IMR-90 (cell line): ENCODE data around the gene SRGAP3. TPM values are rescaled to one million over a fixed set of nuclear protein-coding genes. Genes with fewer than 3 reads are reported as not detected.

Experiments
- ATAC-seq: fragments of 200-7000 bp; cut with Tn5 transposase; 2 replicates; pipeline ENCODE4 v1.9.1; 2020; ENCODE audit warnings: low read depth, mild to moderate bottlenecking, moderate library complexity
- BruUV-seq: library from RNA; stranded (reverse); fragments of 400-500 nt; replicated peaks from 2 replicates; lab custom pipeline; 2021; lab: Mats Ljungman, UMichigan
- CTCF ChIA-PET: fragments of 300-600 bp; formaldehyde crosslinking; extraction: SDS; loops from one replicate; lab custom pipeline; 2021; ENCODE audit warnings: antibody characterized with exemption; lab: Yijun Ruan, JAX
- POLR2A ChIA-PET: fragments of 300-600 bp; sonication (Branson Sonifier 250); formaldehyde crosslinking; loops from one replicate; lab custom pipeline; 2022; ENCODE audit warnings: antibody characterized with exemption; ENCODE audit not compliant: unreplicated experiment; lab: Charles Lee
- DNase-seq: peaks from one replicate; pipeline ENCODE4 v3.0.0; 2013
- H2AFZ ChIP-seq: replicated peaks from 2 replicates; pipeline ENCODE3; 2013; ENCODE audit warnings: low read length, mild to moderate bottlenecking; ENCODE audit not compliant: poor library complexity
- H2AK5ac ChIP-seq: 2 replicates; pipeline ENCODE4 v1.6.1; 2013; ENCODE audit warnings: low read depth, low read length, inconsistent platforms
- H2AK9ac ChIP-seq: replicated peaks from 2 replicates; pipeline ENCODE3; 2013; ENCODE audit warnings: mild to moderate bottlenecking, low read depth, low read length, moderate library complexity; ENCODE audit not compliant: poor library complexity
- H2BK120ac ChIP-seq: 2 replicates; pipeline ENCODE4 v1.6.1; 2013; ENCODE audit warnings: low read depth, low read length, inconsistent platforms
- H2BK15ac ChIP-seq: 3 replicates; pipeline ENCODE4 v1.6.1; 2013; ENCODE audit warnings: low read depth, low read length, inconsistent platforms
- H2BK20ac ChIP-seq: 2 replicates; pipeline ENCODE4 v1.6.1; 2013; ENCODE audit warnings: low read depth, mild to moderate bottlenecking, inconsistent platforms, low read length, moderate library complexity
- H2BK5ac ChIP-seq: 2 replicates; pipeline ENCODE4 v1.6.1; 2013; ENCODE audit warnings: mild to moderate bottlenecking, low read depth, low read length, inconsistent platforms; ENCODE audit not compliant: poor library complexity, severe bottlenecking
- H3K14ac ChIP-seq: replicated peaks from 2 replicates; pipeline ENCODE4 v1.6.1; 2013; ENCODE audit warnings: low read depth, low read length, inconsistent platforms
- H3K18ac ChIP-seq: 2 replicates; pipeline ENCODE4 v1.6.1; 2013; ENCODE audit warnings: low read depth, low read length, control low read depth
- H3K23ac ChIP-seq: 2 replicates; pipeline ENCODE4 v1.6.1; 2013; ENCODE audit warnings: low read depth, low read length, inconsistent platforms
- H3K27ac ChIP-seq: 2 replicates; pipeline ENCODE4 v1.5.1; 2013; ENCODE audit warnings: mild to moderate bottlenecking, control low read depth, low read length; ENCODE audit not compliant: insufficient read depth
- H3K27me3 ChIP-seq: 2 replicates; pipeline ENCODE4 v1.6.1; 2013; ENCODE audit warnings: low read length; ENCODE audit not compliant: control insufficient read depth, insufficient read depth
- H3K36me3 ChIP-seq: 2 replicates; pipeline ENCODE4 v1.6.1; 2013; ENCODE audit warnings: low read length, mixed read lengths; ENCODE audit not compliant: control insufficient read depth, insufficient read depth
- H3K4ac ChIP-seq: 2 replicates; pipeline ENCODE4 v1.6.1; 2013; ENCODE audit warnings: low read depth, low read length, inconsistent platforms
- H3K4me1 ChIP-seq: 2 replicates; pipeline ENCODE4 v1.6.1; 2013; ENCODE audit warnings: low read length, mixed read lengths; ENCODE audit not compliant: control insufficient read depth, insufficient read depth
- H3K4me2 ChIP-seq: 2 replicates; pipeline ENCODE4 v1.6.1; 2013; ENCODE audit warnings: low read depth, mild to moderate bottlenecking, control low read depth, low read length, moderate library complexity
- H3K4me3 ChIP-seq: 2 replicates; pipeline ENCODE4 v1.5.1; 2013; ENCODE audit warnings: low read depth, mild to moderate bottlenecking, control low read depth, low read length, moderate library complexity; ENCODE audit not compliant: insufficient read depth
- H3K56ac ChIP-seq: 2 replicates; pipeline ENCODE4 v1.6.1; 2013; ENCODE audit warnings: low read length, inconsistent platforms; ENCODE audit not compliant: insufficient read depth; ENCODE audit errors: extremely low read depth
- H3K79me1 ChIP-seq, 2 experiments: 2 replicates each; pipeline ENCODE4 v1.6.1; 2013; ENCODE audit warnings: low read length in 2 of 2, inconsistent platforms in 1 of 2, low read depth in 1 of 2
- H3K9ac ChIP-seq: 2 replicates; pipeline ENCODE4 v1.6.1; 2013; ENCODE audit warnings: low read depth, low read length, control low read depth
- H3K9me1 ChIP-seq: 2 replicates; pipeline ENCODE4 v1.6.1; 2013; ENCODE audit warnings: low read length, inconsistent platforms; ENCODE audit not compliant: insufficient read depth
- H3K9me3 ChIP-seq: 2 replicates; pipeline ENCODE4 v1.6.1; 2013; ENCODE audit warnings: low read length; ENCODE audit not compliant: control insufficient read depth, insufficient read depth
- H4K20me1 ChIP-seq: 2 replicates; pipeline ENCODE4 v1.6.1; 2013; ENCODE audit warnings: low read length, inconsistent platforms; ENCODE audit not compliant: insufficient read depth
- H4K5ac ChIP-seq: 2 replicates; pipeline ENCODE4 v1.6.1; 2013; ENCODE audit warnings: mild to moderate bottlenecking, low read depth, low read length, control low read depth
- H4K8ac ChIP-seq, 2 experiments: 2 replicates each; pipeline ENCODE4 v1.6.1; 2013; ENCODE audit warnings: low read depth in 2 of 2, low read length in 2 of 2, control low read depth in 1 of 2, inconsistent platforms in 1 of 2
- H4K91ac ChIP-seq: 2 replicates; pipeline ENCODE4 v1.6.1; 2013; ENCODE audit warnings: low read depth, low read length, inconsistent platforms; ENCODE audit not compliant: insufficient read depth
- FOS ChIP-seq: fragments of 150-350 bp; IDR thresholded peaks from 2 replicates; pipeline ENCODE4 v1.6.1; 2016; ENCODE audit warnings: low read depth, low read length
- MAZ ChIP-seq: IDR thresholded peaks from 2 replicates; pipeline ENCODE4 v1.6.1; 2012; ENCODE audit warnings: low read depth, mild to moderate bottlenecking, low read length, improper control_type of control experiment, moderate library complexity, borderline replicate concordance
- WGBS, 2 experiments: methylation state at CpG; one replicate each; pipeline versions ENCODE4 v1.1.5 to v1.1.7; 2013; ENCODE audit warnings: missing lambda C conversion rate in 2 of 2; ENCODE audit not compliant: insufficient read length in 1 of 2; ENCODE audit errors: extremely low coverage in 2 of 2; 5-methylcytosine and 5-hydroxymethylcytosine counted together
- dilution Hi-C: fragments of 300-500 bp; cut with HindIII; formaldehyde crosslinking; loops from one replicate; pipeline ENCODE4 v1.14.3; 2018; ENCODE audit warnings: low sequenced_read_pairs; ENCODE audit not compliant: unreplicated experiment
- in situ Hi-C: fragments of 300-500 bp; cut with MboI; formaldehyde crosslinking; loops from 3 replicates; pipeline ENCODE4 v1.14.3; 2019; ENCODE audit warnings: low sequenced_read_pairs, inconsistent platforms, mixed read lengths
- intact Hi-C: fragments of 100-400 bp; cut with micrococcal nuclease; formaldehyde crosslinking; loops from 2 replicates; pipeline ENCODE4 v1.10.0; 2022
- polyA plus RNA-seq, 3 experiments: library from polyadenylated mRNA; depleted of rRNA; stranded (reverse); fragments of >200 nt; gene quantifications; 2 replicates each; pipeline ENCODE4 v1.2.3, GENCODE V29; 2012; ENCODE audit warnings: low replicate concordance in 1 of 3
- total RNA-seq: library from RNA; depleted of rRNA; stranded (reverse); fragments of >200 nt; gene quantifications from 2 replicates; pipeline ENCODE4 v1.2.3, GENCODE V29; 2012
- TF ChIP-seq, protein P1 (sequence below): fragments of 150-350 bp; IDR thresholded peaks from 2 replicates; pipeline ENCODE4 v1.6.1; 2017; ENCODE audit warnings: mild to moderate bottlenecking, antibody characterized with exemption, low read length, low read depth
- TF ChIP-seq, protein P2 (sequence below): conservative IDR thresholded peaks from 2 replicates; pipeline ENCODE4 v1.5.1; 2012; ENCODE audit warnings: mild to moderate bottlenecking, low read depth, low read length, improper control_type of control experiment

Gene SRGAP3
- total and polyA plus RNA-seq, 2 of the 4 experiments (the other 2 are of a cell fraction), result 0.68 to 1.4 TPM

DNA sequence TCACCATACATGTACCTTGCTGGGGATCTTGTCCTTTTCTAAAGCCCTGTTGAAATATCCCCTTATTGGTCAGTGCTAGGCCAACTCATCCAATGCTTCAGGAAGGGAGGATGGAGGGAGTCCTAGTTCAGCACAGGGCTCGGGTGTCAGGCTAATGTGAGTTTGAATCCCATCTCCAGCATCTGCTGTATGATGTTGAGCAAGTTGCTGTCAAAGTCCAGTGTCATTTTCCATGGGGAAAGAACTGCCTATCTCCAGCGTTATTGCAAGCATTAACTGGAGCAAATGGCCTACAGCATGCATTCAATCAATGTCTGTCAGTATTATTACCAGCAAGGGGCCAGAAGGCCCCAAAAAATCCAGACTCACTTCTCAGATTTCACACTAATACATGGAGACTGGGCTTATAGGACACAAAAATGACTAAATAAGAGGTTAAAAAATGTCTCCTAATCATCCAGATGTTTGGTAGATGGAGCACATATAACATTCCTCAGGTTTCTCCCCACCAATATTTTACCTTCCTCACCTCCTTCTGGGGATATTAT, 40.8 kb downstream of the SRGAP3 start:
- H3K36me3 ChIP-seq, result no peaks in the 10 kb centered on the region
- H3K4ac ChIP-seq, result no peak overlapping the region
- POLR2A ChIA-PET, result no interaction called here
- H2BK20ac ChIP-seq, result no peak overlapping the region
- H3K9me3 ChIP-seq, result no peaks in the 10 kb centered on the region
- H3K4me1 ChIP-seq, result no peaks in the 10 kb centered on the region
- no peak overlapping the region for H3K27ac ChIP-seq
- WGBS, 2 experiments, result no CpG with 5 or more reads among the region's 2 CpGs
- H2BK15ac ChIP-seq, result no peak overlapping the region
- no peaks in the 10 kb centered on the region for H3K27me3 ChIP-seq
- no peak overlapping the region for H4K91ac ChIP-seq
- H2BK120ac ChIP-seq, result no peak overlapping the region
- H2AK5ac ChIP-seq, result no peak overlapping the region
- H2AFZ ChIP-seq, result no peak overlapping the region
- H2AK9ac ChIP-seq, result no peak overlapping the region
- H3K4me3 ChIP-seq, result no peak overlapping the region
- no peaks in the 10 kb centered on the region for H3K9me1 ChIP-seq
- H3K4me2 ChIP-seq, result no peak overlapping the region
- no peak for DNase-seq
- CTCF ChIA-PET, result no interaction called here
- intact Hi-C loops (no loop called here), in situ Hi-C loops (no loop called here), dilution Hi-C loops (no loop called here)
- no peak overlapping the region for H3K23ac ChIP-seq
- no peak for TF ChIP-seq FOS
- TF ChIP-seq MAZ, result no peak
- TF ChIP-seq, protein P1, sequence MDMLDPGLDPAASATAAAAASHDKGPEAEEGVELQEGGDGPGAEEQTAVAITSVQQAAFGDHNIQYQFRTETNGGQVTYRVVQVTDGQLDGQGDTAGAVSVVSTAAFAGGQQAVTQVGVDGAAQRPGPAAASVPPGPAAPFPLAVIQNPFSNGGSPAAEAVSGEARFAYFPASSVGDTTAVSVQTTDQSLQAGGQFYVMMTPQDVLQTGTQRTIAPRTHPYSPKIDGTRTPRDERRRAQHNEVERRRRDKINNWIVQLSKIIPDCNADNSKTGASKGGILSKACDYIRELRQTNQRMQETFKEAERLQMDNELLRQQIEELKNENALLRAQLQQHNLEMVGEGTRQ, result no peak
- TF ChIP-seq, protein P2, sequence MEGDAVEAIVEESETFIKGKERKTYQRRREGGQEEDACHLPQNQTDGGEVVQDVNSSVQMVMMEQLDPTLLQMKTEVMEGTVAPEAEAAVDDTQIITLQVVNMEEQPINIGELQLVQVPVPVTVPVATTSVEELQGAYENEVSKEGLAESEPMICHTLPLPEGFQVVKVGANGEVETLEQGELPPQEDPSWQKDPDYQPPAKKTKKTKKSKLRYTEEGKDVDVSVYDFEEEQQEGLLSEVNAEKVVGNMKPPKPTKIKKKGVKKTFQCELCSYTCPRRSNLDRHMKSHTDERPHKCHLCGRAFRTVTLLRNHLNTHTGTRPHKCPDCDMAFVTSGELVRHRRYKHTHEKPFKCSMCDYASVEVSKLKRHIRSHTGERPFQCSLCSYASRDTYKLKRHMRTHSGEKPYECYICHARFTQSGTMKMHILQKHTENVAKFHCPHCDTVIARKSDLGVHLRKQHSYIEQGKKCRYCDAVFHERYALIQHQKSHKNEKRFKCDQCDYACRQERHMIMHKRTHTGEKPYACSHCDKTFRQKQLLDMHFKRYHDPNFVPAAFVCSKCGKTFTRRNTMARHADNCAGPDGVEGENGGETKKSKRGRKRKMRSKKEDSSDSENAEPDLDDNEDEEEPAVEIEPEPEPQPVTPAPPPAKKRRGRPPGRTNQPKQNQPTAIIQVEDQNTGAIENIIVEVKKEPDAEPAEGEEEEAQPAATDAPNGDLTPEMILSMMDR, result no peak
- no TSS peak for BruUV-seq
- H4K20me1 ChIP-seq, result no peaks in the 10 kb centered on the region
- no peak for ATAC-seq
- no peak overlapping the region for H4K8ac ChIP-seq
- no peak overlapping the region for H3K14ac ChIP-seq
- no peak overlapping the region for H4K5ac ChIP-seq
- no peaks in the 10 kb centered on the region for H3K79me1 ChIP-seq
- no peak overlapping the region for H2BK5ac ChIP-seq
- H3K9ac ChIP-seq, result no peak overlapping the region
- no peak overlapping the region for H3K56ac ChIP-seq
- no peak overlapping the region for H3K18ac ChIP-seq
